SK-N-SH (cell line): ENCODE data around the gene MAGEF1. TPM values are rescaled to one million over a fixed set of nuclear protein-coding genes. Genes with fewer than 3 reads are reported as not detected.

Experiments
- CTCF ChIA-PET: fragments of 300-600, 350-600 bp; formaldehyde crosslinking; extraction: SDS; loops from one replicate; lab custom pipeline; 2021; lab: Yijun Ruan, JAX
- POLR2A ChIA-PET: fragments of 350-600 bp; sonication (Branson Sonifier 250); formaldehyde crosslinking; extraction: SDS; loops from one replicate; lab custom pipeline; 2020; ENCODE audit warnings: antibody characterized with exemption, inconsistent platforms; lab: Yijun Ruan, JAX
- DNase-seq: peaks from one replicate; pipeline ENCODE4 v3.0.0; 2012
- H2AFZ ChIP-seq: fragments of 200-600 bp; sonication (generic); 2 replicates; pipeline ENCODE4 v1.8.1; 2016; ENCODE audit warnings: antibody characterized with exemption, mild to moderate bottlenecking, low read depth
- H3F3A ChIP-seq: fragments of 200-600 bp; sonication (generic); replicated peaks from 2 replicates; pipeline ENCODE3; 2016; ENCODE audit warnings: antibody characterized with exemption, mild to moderate bottlenecking; ENCODE audit not compliant: insufficient read depth
- H3K27ac ChIP-seq, 2 experiments: fragments of 200-500 bp in 1 of 2; fragments of 200-600 bp in 1 of 2; sonication (Bioruptor generic) in 1 of 2; sonication (generic), shearing (Covaris generic) in 1 of 2; 2 replicates each; pipeline versions ENCODE4 v1.5.1 to v1.6.1; 2014 to 2016; ENCODE audit warnings: low read depth in 2 of 2, inconsistent platforms in 1 of 2, low read length in 1 of 2, mild to moderate bottlenecking in 1 of 2, mixed read lengths in 1 of 2
- H3K27me3 ChIP-seq: fragments of 200-600 bp; sonication (generic), shearing (Covaris generic); 2 replicates; pipeline ENCODE4 v1.6.1; 2016; ENCODE audit warnings: mixed run types; ENCODE audit not compliant: insufficient read depth
- H3K36me3 ChIP-seq, 2 experiments: fragments of 200-500 bp in 1 of 2; fragments of 200-600 bp in 1 of 2; sonication (Bioruptor generic) in 1 of 2; sonication (generic) in 1 of 2; replicated peaks in 1 of 2; 2 replicates each; pipeline versions ENCODE3 to v1.5.1; 2014 to 2016; ENCODE audit warnings: low read length in 1 of 2, mild to moderate bottlenecking in 1 of 2; ENCODE audit not compliant: insufficient read depth in 2 of 2, control insufficient read depth in 1 of 2
- H3K4me1 ChIP-seq, 2 experiments: fragments of 200-500 bp in 1 of 2; fragments of 200-600 bp in 1 of 2; sonication (Bioruptor generic) in 1 of 2; sonication (generic), shearing (Covaris generic) in 1 of 2; 2 replicates each; pipeline versions ENCODE4 v1.5.1 to v1.6.1; 2014 to 2016; ENCODE audit warnings: low read depth in 1 of 2, low read length in 1 of 2, mixed run types in 1 of 2; ENCODE audit not compliant: insufficient read depth in 2 of 2, control insufficient read depth in 1 of 2
- H3K4me2 ChIP-seq: fragments of 200-600 bp; sonication (generic), shearing (Covaris generic); 2 replicates; pipeline ENCODE4 v1.6.1; 2017; ENCODE audit warnings: mixed run types
- H3K4me3 ChIP-seq, 2 experiments: fragments of 200-500 bp in 1 of 2; fragments of 200-600 bp in 1 of 2; sonication (Bioruptor generic) in 1 of 2; sonication (generic), shearing (Covaris generic) in 1 of 2; 2 replicates each; pipeline versions ENCODE4 v1.5.1 to v1.8.1; 2014 to 2016; ENCODE audit warnings: low read depth in 2 of 2, inconsistent platforms in 1 of 2, low read length in 1 of 2, mild to moderate bottlenecking in 1 of 2, mixed read lengths in 1 of 2, moderate library complexity in 1 of 2
- H3K79me2 ChIP-seq: fragments of 200-600 bp; sonication (generic); 2 replicates; pipeline ENCODE4 v1.8.1; 2017; ENCODE audit warnings: mild to moderate bottlenecking; ENCODE audit not compliant: insufficient read depth
- H3K9ac ChIP-seq: fragments of 200-600 bp; sonication (generic); 2 replicates; pipeline ENCODE4 v1.6.1; 2017; ENCODE audit warnings: mixed run types
- H3K9me2 ChIP-seq: fragments of 200-600 bp; sonication (generic); 2 replicates; pipeline ENCODE4 v1.6.1; 2017; ENCODE audit warnings: mixed run types
- H3K9me3 ChIP-seq: fragments of 200-600 bp; sonication (generic); 2 replicates; pipeline ENCODE4 v1.6.1; 2017; ENCODE audit warnings: mixed run types, mild to moderate bottlenecking, moderate library complexity
- H4K20me1 ChIP-seq: fragments of 200-600 bp; sonication (generic); 2 replicates; pipeline ENCODE4 v1.6.1; 2017; ENCODE audit warnings: mild to moderate bottlenecking, mixed run types; ENCODE audit not compliant: insufficient read depth
- FOXJ3 ChIP-seq: sonication (generic); formaldehyde crosslinking; IDR thresholded peaks from 2 replicates; pipeline ENCODE4 v1.5.1; 2020; ENCODE audit warnings: mild to moderate bottlenecking, missing genetic modification reagents
- POLR2AphosphoS5 ChIP-seq: IDR thresholded peaks from 2 replicates; pipeline ENCODE4 v1.6.1; 2012; ENCODE audit warnings: low read depth, low read length
- RAD21 ChIP-seq: IDR thresholded peaks from 2 replicates; pipeline ENCODE4 v1.6.1; 2012; ENCODE audit warnings: mild to moderate bottlenecking, low read length
- RXRA ChIP-seq: IDR thresholded peaks from 2 replicates; pipeline ENCODE4 v1.4.0; 2012; ENCODE audit warnings: low read depth, mild to moderate bottlenecking, borderline replicate concordance
- TCF12 ChIP-seq: IDR thresholded peaks from 2 replicates; pipeline ENCODE4 v1.4.0; 2012
- WGBS: methylation state at CpG from one replicate; pipeline ENCODE4 v1.1.6; 2017; ENCODE audit warnings: low lambda C conversion rate; 5-methylcytosine and 5-hydroxymethylcytosine counted together
- polyA plus RNA-seq, 3 experiments: library from polyadenylated mRNA; depleted of rRNA; stranded (reverse); fragments of >200 nt; gene quantifications; 2 replicates each; pipeline ENCODE4 v1.2.3, GENCODE V29; 2012
- TF ChIP-seq, protein P1 (sequence below): IDR thresholded peaks from 2 replicates; pipeline ENCODE4 v1.4.0; 2012; ENCODE audit warnings: low read depth, borderline replicate concordance
- TF ChIP-seq, protein P2 (sequence below): IDR thresholded peaks from 2 replicates; pipeline ENCODE4; 2012
- TF ChIP-seq, protein P3 (sequence below): fragments of 150-350 bp; IDR thresholded peaks from 2 replicates; pipeline ENCODE4 v1.6.1; 2017; ENCODE audit warnings: antibody characterized with exemption, low read length, low read depth, borderline replicate concordance
- TF ChIP-seq, protein P4 (sequence below): IDR thresholded peaks from 2 replicates; pipeline ENCODE4 v1.4.0; 2012; ENCODE audit warnings: low read depth, borderline replicate concordance

The MAGEF1 gene
- polyA plus RNA-seq, 1 of the 3 experiments (the other 2 are of a cell fraction) = 45.2 TPM

DNA sequence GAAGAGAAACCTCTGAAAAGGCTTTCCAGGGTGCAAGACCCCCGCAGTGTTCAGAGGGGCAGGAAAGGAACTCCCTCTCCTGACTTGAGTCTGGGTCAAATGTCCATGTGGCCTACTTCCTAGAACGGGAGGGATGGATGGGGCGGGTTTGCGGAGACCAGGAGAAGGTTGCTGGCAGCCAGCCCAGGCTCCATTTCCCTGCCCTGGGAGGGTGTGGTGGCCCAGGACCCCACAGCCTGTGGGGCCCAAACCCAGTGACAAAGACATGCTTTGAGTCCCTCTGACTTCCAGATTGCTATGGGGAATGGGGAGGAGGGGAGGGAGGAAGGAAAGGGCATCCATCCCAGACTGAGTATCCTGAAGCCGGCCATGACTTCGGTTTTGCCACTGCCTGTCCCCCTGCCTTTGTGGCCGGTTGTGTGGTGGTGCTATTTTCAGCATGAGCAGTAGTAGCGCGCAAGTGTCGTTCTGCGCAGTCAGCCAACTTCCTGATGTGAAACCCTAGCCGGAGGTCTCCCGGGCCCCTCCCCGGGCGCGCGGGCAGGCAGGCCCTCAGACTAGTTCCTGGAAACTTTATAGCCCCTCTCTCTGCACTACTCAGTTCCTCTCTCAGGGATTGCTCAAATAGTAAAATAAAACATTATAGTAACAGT is 24.4 kb downstream of the MAGEF1 start:
- Histone ChIP-seq H3K27me3 (no peaks in the 10 kb centered on the region), H3K79me2 (no peaks in the 10 kb centered on the region), H3K4me2 (no peak overlapping the region), H3K9me3 (no peaks in the 10 kb centered on the region), H2AFZ (no peak overlapping the region), H3K4me3 (no peak overlapping the region), H4K20me1 (no peaks in the 10 kb centered on the region), H3F3A (no peaks in the 10 kb centered on the region), H3K36me3 (no peaks in the 10 kb centered on the region), H3K4me1 (peaks cover 0 to 20% of the 10 kb centered on the region in 2 experiments; a peak in 2 of 4 replicates), H3K9me2 (no peaks in the 10 kb centered on the region), H3K27ac (no peak overlapping the region), H3K9ac (no peak overlapping the region)
- peak; percentile 42 for DNase-seq
- 96% methylated on average over 14 of the region's 17 CpGs for WGBS
- ChIA-PET CTCF (interaction anchor here (0.7 to 2.2 kb wide), 3 partner anchors 9 to 126 kb away, joined by 3 to 11 read pairs (median 7); partner anchors contain the start of gene EPHB3), POLR2A (no interaction called here)
- TF ChIP-seq, protein P1, sequence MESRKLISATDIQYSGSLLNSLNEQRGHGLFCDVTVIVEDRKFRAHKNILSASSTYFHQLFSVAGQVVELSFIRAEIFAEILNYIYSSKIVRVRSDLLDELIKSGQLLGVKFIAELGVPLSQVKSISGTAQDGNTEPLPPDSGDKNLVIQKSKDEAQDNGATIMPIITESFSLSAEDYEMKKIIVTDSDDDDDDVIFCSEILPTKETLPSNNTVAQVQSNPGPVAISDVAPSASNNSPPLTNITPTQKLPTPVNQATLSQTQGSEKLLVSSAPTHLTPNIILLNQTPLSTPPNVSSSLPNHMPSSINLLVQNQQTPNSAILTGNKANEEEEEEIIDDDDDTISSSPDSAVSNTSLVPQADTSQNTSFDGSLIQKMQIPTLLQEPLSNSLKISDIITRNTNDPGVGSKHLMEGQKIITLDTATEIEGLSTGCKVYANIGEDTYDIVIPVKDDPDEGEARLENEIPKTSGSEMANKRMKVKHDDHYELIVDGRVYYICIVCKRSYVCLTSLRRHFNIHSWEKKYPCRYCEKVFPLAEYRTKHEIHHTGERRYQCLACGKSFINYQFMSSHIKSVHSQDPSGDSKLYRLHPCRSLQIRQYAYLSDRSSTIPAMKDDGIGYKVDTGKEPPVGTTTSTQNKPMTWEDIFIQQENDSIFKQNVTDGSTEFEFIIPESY = no peak
- TF ChIP-seq, protein P2, sequence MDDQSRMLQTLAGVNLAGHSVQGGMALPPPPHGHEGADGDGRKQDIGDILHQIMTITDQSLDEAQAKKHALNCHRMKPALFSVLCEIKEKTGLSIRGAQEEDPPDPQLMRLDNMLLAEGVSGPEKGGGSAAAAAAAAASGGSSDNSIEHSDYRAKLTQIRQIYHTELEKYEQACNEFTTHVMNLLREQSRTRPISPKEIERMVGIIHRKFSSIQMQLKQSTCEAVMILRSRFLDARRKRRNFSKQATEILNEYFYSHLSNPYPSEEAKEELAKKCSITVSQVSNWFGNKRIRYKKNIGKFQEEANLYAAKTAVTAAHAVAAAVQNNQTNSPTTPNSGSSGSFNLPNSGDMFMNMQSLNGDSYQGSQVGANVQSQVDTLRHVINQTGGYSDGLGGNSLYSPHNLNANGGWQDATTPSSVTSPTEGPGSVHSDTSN = no peak
- TF ChIP-seq RXRA = no peak
- TF ChIP-seq, protein P3, sequence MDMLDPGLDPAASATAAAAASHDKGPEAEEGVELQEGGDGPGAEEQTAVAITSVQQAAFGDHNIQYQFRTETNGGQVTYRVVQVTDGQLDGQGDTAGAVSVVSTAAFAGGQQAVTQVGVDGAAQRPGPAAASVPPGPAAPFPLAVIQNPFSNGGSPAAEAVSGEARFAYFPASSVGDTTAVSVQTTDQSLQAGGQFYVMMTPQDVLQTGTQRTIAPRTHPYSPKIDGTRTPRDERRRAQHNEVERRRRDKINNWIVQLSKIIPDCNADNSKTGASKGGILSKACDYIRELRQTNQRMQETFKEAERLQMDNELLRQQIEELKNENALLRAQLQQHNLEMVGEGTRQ = no peak

DNA sequence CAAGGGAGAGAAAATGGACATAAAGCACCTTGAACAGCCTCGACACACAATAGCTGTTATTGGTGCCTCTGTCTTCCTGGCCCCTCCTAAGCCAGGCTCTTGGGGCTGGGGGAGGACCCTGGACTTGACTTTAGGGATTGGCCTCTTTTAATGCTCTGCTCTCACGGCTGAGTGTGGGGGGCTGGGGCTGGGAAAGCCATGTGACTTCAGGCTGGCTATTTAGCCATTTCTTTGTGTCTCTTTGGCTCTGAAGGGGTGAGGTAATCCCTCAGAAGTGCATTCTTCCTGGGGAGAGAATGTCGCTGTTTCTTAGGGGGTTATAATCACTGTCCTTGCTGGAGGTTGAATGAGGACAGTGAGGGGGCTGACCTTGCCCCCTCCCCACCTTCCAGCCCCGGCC is 26.2 kb downstream of the MAGEF1 start:
- Histone ChIP-seq H3F3A (no peaks in the 10 kb centered on the region), H3K9me2 (no peaks in the 10 kb centered on the region), H4K20me1 (no peaks in the 10 kb centered on the region), H3K9me3 (no peaks in the 10 kb centered on the region), H3K79me2 (no peaks in the 10 kb centered on the region), H3K9ac (no peak overlapping the region), H3K27ac (no peak overlapping the region), H3K27me3 (no peaks in the 10 kb centered on the region), H2AFZ (no peak overlapping the region), H3K4me3 (no peak overlapping the region), H3K36me3 (no peaks in the 10 kb centered on the region), H3K4me2 (no peak overlapping the region), H3K4me1 (peaks cover 0 to 14% of the 10 kb centered on the region in 2 experiments; a peak in 1 of 4 replicates)
- DNase-seq = peak; percentile 28
- 47% methylated on average over 4 of the region's 4 CpGs for WGBS
- ChIA-PET CTCF (no interaction called here), POLR2A (no interaction called here)
- no peak for TF ChIP-seq RAD21
- no peak for TF ChIP-seq TCF12
- no peak for TF ChIP-seq FOXJ3
- TF ChIP-seq POLR2AphosphoS5 = no peak
- TF ChIP-seq, protein P4, sequence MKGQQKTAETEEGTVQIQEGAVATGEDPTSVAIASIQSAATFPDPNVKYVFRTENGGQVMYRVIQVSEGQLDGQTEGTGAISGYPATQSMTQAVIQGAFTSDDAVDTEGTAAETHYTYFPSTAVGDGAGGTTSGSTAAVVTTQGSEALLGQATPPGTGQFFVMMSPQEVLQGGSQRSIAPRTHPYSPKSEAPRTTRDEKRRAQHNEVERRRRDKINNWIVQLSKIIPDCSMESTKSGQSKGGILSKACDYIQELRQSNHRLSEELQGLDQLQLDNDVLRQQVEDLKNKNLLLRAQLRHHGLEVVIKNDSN = no peak
- TF ChIP-seq, all 33 proteins: peak for 0
